ENCODE data around the gene TERT. TPM values are rescaled to one million over a fixed set of nuclear protein-coding genes. Genes with fewer than 3 reads are reported as not detected.

The TERT gene
- total RNA-seq: under 0.01 TPM in 1 of 2 replicates, not detected in the other

GRCh38 chr5:1294835-1295649, at the start of gene TERT:
Gene TERT, minus strand, starts transcription at chr5:1295068. Its CDS starts 79 bp downstream, at chr5:1294989.

GRCh38 chr5:1225081-1225480, 69.8 kb downstream of the TERT start, which contains the start of gene SLC6A18:
Gene SLC6A18, plus strand, starts transcription at chr5:1225381. Its CDS starts 97 bp downstream, at chr5:1225478.

Other genes starting within 250 kb of the TERT start
- gene SLC12A7, start 183.0 kb downstream of the TERT start, total RNA-seq: 12.4 and 17.6 TPM in 2 replicates
- gene SLC6A19, start 93.5 kb downstream of the TERT start, total RNA-seq: not detected in 2 replicates
- gene SLC6A18, start 69.7 kb downstream of the TERT start, total RNA-seq: not detected in 2 replicates
- 209 and 261 TPM in 2 replicates for gene CLPTM1L, start 50.0 kb upstream of the TERT start, total RNA-seq
- gene SLC6A3, start 150.4 kb upstream of the TERT start, total RNA-seq: not detected in 2 replicates
- 67.7 and 75.8 TPM in 2 replicates for gene LPCAT1, start 228.9 kb upstream of the TERT start, total RNA-seq

Data from uterine smooth muscle cell (primary cell).